Adrenal gland (tissue), 12 donors: Measurements from ENCODE around the gene ATP6V1D. TPM values are rescaled to one million over a fixed set of nuclear protein-coding genes. Genes with fewer than 3 reads are reported as not detected.

Experiments
- DNase-seq, 7 donors: peaks; one replicate each; pipeline ENCODE4 v3.0.0-alpha.2; 2019 to 2020
- H3K27ac ChIP-seq, 5 donors: fragments of 200-600 bp; sonication (generic) in 4 of 5; 1 replicate in 3 of 5; 2 replicates in 2 of 5; pipeline versions ENCODE4 v1.5.1 to v1.8.0; 2016 to 2020; ENCODE audit warnings: mild to moderate bottlenecking in 1 of 5
- H3K27me3 ChIP-seq: fragments of 200-600 bp; 2 replicates; pipeline ENCODE4 v1.8.0; 2021
- H3K36me3 ChIP-seq, 2 donors: fragments of 200-600 bp; replicated peaks in 1 of 2; 1 replicate in 1 of 2; 2 replicates in 1 of 2; pipeline versions ENCODE4 v1.5.1 to v1.8.0; 2018 to 2022
- H3K4me1 ChIP-seq, 2 donors: fragments of 200-600 bp; replicated peaks in 1 of 2; 1 replicate in 1 of 2; 2 replicates in 1 of 2; pipeline versions ENCODE4 v1.5.1 to v1.8.0; 2018 to 2021
- H3K4me3 ChIP-seq, 4 donors: fragments of 200-600 bp; sonication (generic) in 3 of 4; one replicate each; pipeline ENCODE4 v1.5.1; 2016 to 2018
- H3K9me3 ChIP-seq, 3 donors: fragments of 200-600 bp; sonication (generic) in 1 of 3; replicated peaks in 1 of 3; 1 replicate in 2 of 3; 2 replicates in 1 of 3; pipeline versions ENCODE4 v1.5.1 to v1.8.0; 2016 to 2021
- CTCF ChIP-seq, 6 experiments: fragments of 450-650 bp in 4 of 6; fragments of 200-600 bp in 2 of 6; sonication (generic) in 1 of 6; IDR thresholded peaks; 1 replicate in 5 of 6; 2 replicates in 1 of 6; pipeline versions ENCODE4 v1.5.1 to v1.8.0; 2016 to 2021; ENCODE audit warnings: antibody characterized with exemption in 6 of 6, mild to moderate bottlenecking in 2 of 6, moderate library complexity in 1 of 6
- POLR2A ChIP-seq, 2 donors: fragments of 450-650 bp; IDR thresholded peaks; one replicate each; pipeline ENCODE4 v1.6.1; 2017; ENCODE audit warnings: antibody characterized with exemption in 2 of 2, mild to moderate bottlenecking in 2 of 2, moderate library complexity in 1 of 2
- WGBS, 4 donors: extraction: QIAGEN DNeasy Blood & Tissue Kit in 2 of 4; methylation state at CpG; one replicate each; pipeline versions ENCODE4 v1.1.5 to v1.1.7; 2013 to 2017; 5-methylcytosine and 5-hydroxymethylcytosine counted together
- intact Hi-C, 2 donors: fragments of 100-400 bp; cut with DNase I; formaldehyde crosslinking; loops; one replicate each; pipeline versions ENCODE4 v1.14.1 to v1.15.0; 2022 to 2023
- polyA plus RNA-seq, 3 donors: library from polyadenylated mRNA; stranded (reverse); fragments of 200-250 nt in 2 of 3; fragments of 350-450 nt in 1 of 3; fragmentation: Illumina TruSeq in 1 of 3; extraction: RNeasy Lipid Tissue Mini Kit (QIAGEN cat#74804) in 1 of 3; gene quantifications; one replicate each; pipeline ENCODE4 v1.2.3, GENCODE V29; 2013 to 2014
- total RNA-seq, 9 donors: library from RNA; depleted of rRNA in 4 of 9; stranded (reverse); fragments of >200 nt in 4 of 9; fragments of 120-200 nt in 1 of 9; fragmentation: NEBNext Ultra II Directional in 1 of 9; extraction: Animal tissue kit (Norgen Biotek cat#: 25700) in 1 of 9; gene quantifications; one replicate each; pipeline versions ENCODE4 v1.1.0 to v1.2.4, GENCODE V29; 2013 to 2023
- donor health status: healthy with polysubstance abuse.
- donor health status: Bipolar disorder and iron deficiency.
- donor health status: DM: yes; HTN: yes; CAD: no.
- donor health status: DM: no; HTN: no; CAD: no.
- donor health status: DM: no; HTN: no; CAD: no.
- donor health status: DM: yes; HTN: yes; CAD: no.

The ATP6V1D gene
- total and polyA plus RNA-seq, 12 donors = 55.3 to 388 (median 160) TPM

GRCh38 chr14:67360470-67361206, 1.0 kb upstream of the ATP6V1D start:
- Histone ChIP-seq H3K27ac (peak overlapping the region; percentile 68 to 96 (median 90)), H3K4me3 (peak overlapping the region; percentile 1 to 84 (median 63)), H3K9me3 (no peaks in the 10 kb centered on the region), H3K27me3 (no peaks in the 10 kb centered on the region), H3K36me3 (peaks cover 0 to 14% of the 10 kb centered on the region in 2 donors), H3K4me1 (peaks cover 36 to 66% of the 10 kb centered on the region in 2 donors)
- 1 to 2% (median 2%) methylated on average over 21 to 34 of the region's 34 CpGs for WGBS, 4 donors
- TF ChIP-seq CTCF (IDR thresholded peaks at IDR 0.05) = no peak
- no peak for TF ChIP-seq POLR2A (IDR thresholded peaks at IDR 0.05)
- intact Hi-C loops = no loop called here
- DNase-seq = no peak

DNA sequence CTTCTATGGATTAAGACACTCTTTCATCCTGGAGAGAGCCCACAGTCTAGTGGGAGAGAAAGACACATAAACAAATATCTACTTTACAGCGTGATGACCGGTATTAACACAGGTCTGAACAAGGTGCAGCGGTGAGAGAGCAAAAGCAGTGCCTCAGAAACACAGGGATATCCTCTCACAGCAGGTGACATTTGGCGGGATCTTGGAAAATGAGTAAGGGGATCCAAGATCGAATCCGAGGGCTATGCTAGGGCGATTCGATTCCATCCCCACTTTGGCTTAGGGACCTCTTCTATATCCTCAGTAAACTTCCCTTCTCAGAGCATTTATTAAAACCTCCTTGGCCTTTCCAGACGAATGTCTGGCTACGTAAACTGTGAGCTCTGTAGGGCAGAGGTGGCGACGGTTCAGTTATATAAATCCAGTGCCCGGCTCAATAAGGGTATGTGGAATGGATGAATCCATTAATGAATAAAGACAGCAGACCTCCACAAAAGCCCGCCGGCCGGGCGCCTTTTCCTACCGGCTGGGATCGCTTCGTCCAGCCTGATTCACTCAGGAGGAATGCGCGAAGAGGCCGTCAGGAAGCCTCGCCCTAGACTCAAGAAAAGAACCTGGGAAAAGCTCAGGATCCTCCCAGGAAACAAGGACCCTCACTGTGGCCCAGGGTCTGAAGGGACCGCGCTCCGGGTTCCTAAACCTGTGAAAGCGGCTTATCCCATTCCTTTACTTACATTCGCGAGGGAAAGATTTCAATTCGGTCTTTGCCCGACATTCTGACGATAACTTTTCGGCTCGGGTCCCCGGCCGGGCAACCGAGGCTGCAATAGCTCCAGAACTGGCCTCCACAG, 455 bp downstream of the ATP6V1D start:
- peaks cover 36 to 69% of the 10 kb centered on the region in 2 donors for H3K4me1 ChIP-seq

GRCh38 chr14:67357969-67358354, 1.6 kb downstream of the ATP6V1D start:
- H3K4me1 ChIP-seq = peaks cover 36 to 59% of the 10 kb centered on the region in 2 donors
- 25 to 41% (median 30%) methylated on average over 6 to 9 of the region's 9 CpGs for WGBS, 4 donors

More for the DNA sequence above, 455 bp downstream of the ATP6V1D start:
- Histone ChIP-seq H3K4me3 (peak overlapping the region in 3 of 4 donors; percentile 68 to 71 (median 68)), H3K9me3 (no peaks in the 10 kb centered on the region), H3K27ac (peak overlapping the region; percentile 69 to 96 (median 90)), H3K36me3 (no peaks in the 10 kb centered on the region), H3K27me3 (no peaks in the 10 kb centered on the region)
- 1 to 2% (median 2%) methylated on average over 26 to 38 of the region's 38 CpGs for WGBS, 4 donors
- DNase-seq = peak in 6 of 7 donors; percentile 26 to 71 (median 37)
- TF ChIP-seq POLR2A (IDR thresholded peaks at IDR 0.05) (peak in 1 of 2 donors; percentile 94), CTCF (IDR thresholded peaks at IDR 0.05) (peak in 1 of 6 experiments; percentile 4)
- intact Hi-C loops = no loop called here

More at GRCh38 chr14:67357969-67358354, 1.6 kb downstream of the ATP6V1D start:
- TF ChIP-seq CTCF (IDR thresholded peaks at IDR 0.05) (no peak), POLR2A (IDR thresholded peaks at IDR 0.05) (no peak)
- H3K9me3 ChIP-seq = no peaks in the 10 kb centered on the region
- intact Hi-C loops = no loop called here
- DNase-seq = no peak
- no peaks in the 10 kb centered on the region for H3K36me3 ChIP-seq
- H3K27me3 ChIP-seq = no peaks in the 10 kb centered on the region
- peak overlapping the region in 1 of 4 donors; percentile 68 for H3K4me3 ChIP-seq
- H3K27ac ChIP-seq = peak overlapping the region in 4 of 5 donors; percentile 27 to 96 (median 84)
